ENCODE results near the gene HLA-DOB. TPM values are rescaled to one million over a fixed set of nuclear protein-coding genes. Genes with fewer than 3 reads are reported as not detected.

Gene HLA-DOB
- total and polyA plus RNA-seq, 2 of the 13 experiments (the other 11 are each of a cell fraction or from before 2014, with no cell fraction given): not detected

- TF ChIP-seq, protein P1, sequence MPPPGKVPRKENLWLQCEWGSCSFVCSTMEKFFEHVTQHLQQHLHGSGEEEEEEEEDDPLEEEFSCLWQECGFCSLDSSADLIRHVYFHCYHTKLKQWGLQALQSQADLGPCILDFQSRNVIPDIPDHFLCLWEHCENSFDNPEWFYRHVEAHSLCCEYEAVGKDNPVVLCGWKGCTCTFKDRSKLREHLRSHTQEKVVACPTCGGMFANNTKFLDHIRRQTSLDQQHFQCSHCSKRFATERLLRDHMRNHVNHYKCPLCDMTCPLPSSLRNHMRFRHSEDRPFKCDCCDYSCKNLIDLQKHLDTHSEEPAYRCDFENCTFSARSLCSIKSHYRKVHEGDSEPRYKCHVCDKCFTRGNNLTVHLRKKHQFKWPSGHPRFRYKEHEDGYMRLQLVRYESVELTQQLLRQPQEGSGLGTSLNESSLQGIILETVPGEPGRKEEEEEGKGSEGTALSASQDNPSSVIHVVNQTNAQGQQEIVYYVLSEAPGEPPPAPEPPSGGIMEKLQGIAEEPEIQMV (CRISPR knock-in tag; IDR thresholded peaks at IDR 0.05; ENCODE audit: low read depth): no peak
- TF ChIP-seq TAF15 (IDR thresholded peaks at IDR 0.05; ENCODE audit: low read depth, low read length, poor library complexity, severe bottlenecking) (no peak), ZNF510 (CRISPR knock-in tag; IDR thresholded peaks at IDR 0.05; ENCODE audit: low read depth) (peak; percentile 52; the same call in 1 of the 2 replicates), DR1 (CRISPR knock-in tag; IDR thresholded peaks at IDR 0.05) (peak; percentile 19; the same call in 1 of the 2 replicates), ZNF841 (CRISPR knock-in tag; IDR thresholded peaks at IDR 0.05; ENCODE audit: borderline replicate concordance) (no peak), NFAT5 (CRISPR knock-in tag; IDR thresholded peaks at IDR 0.05) (no peak), CBX2 (IDR thresholded peaks at IDR 0.05; ENCODE audit: low read depth, low read length) (no peak), CBX2 (CRISPR knock-in tag; IDR thresholded peaks at IDR 0.05; ENCODE audit: low read depth) (no peak), MLX (CRISPR knock-in tag; IDR thresholded peaks at IDR 0.05) (no peak), ISL2 (CRISPR knock-in tag; IDR thresholded peaks at IDR 0.05) (peak; percentile 30; the same call in 1 of the 2 replicates), FLYWCH1 (CRISPR knock-in tag; IDR thresholded peaks at IDR 0.05) (no peak), SYNCRIP (IDR thresholded peaks at IDR 0.05; ENCODE audit: insufficient read depth, low read depth, low read length) (no peak), ATM (IDR thresholded peaks at IDR 0.05; ENCODE audit: borderline replicate concordance) (no peak), SMC3 (IDR thresholded peaks at IDR 0.05; ENCODE audit: low read length) (no peak), SIX4 (CRISPR knock-in tag; IDR thresholded peaks at IDR 0.05) (no peak), MYPOP (CRISPR knock-in tag; IDR thresholded peaks at IDR 0.05) (peak; percentile 99)
- TF ChIP-seq, protein P2, sequence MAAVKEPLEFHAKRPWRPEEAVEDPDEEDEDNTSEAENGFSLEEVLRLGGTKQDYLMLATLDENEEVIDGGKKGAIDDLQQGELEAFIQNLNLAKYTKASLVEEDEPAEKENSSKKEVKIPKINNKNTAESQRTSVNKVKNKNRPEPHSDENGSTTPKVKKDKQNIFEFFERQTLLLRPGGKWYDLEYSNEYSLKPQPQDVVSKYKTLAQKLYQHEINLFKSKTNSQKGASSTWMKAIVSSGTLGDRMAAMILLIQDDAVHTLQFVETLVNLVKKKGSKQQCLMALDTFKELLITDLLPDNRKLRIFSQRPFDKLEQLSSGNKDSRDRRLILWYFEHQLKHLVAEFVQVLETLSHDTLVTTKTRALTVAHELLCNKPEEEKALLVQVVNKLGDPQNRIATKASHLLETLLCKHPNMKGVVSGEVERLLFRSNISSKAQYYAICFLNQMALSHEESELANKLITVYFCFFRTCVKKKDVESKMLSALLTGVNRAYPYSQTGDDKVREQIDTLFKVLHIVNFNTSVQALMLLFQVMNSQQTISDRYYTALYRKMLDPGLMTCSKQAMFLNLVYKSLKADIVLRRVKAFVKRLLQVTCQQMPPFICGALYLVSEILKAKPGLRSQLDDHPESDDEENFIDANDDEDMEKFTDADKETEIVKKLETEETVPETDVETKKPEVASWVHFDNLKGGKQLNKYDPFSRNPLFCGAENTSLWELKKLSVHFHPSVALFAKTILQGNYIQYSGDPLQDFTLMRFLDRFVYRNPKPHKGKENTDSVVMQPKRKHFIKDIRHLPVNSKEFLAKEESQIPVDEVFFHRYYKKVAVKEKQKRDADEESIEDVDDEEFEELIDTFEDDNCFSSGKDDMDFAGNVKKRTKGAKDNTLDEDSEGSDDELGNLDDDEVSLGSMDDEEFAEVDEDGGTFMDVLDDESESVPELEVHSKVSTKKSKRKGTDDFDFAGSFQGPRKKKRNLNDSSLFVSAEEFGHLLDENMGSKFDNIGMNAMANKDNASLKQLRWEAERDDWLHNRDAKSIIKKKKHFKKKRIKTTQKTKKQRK (IDR thresholded peaks at IDR 0.05; ENCODE audit: low read length): no peak
Measured at GRCh38 chr6:32843979-32844838, 27.4 kb upstream of the HLA-DOB start, which contains the start of gene PSMB8 (continued).

Data from HepG2 (cell line).